K562 (cell line): ENCODE data around the gene BAG2. TPM values are rescaled to one million over a fixed set of nuclear protein-coding genes. Genes with fewer than 3 reads are reported as not detected.

Experiments
- ATAC-seq: fragments of 200-7000 bp; cut with Tn5 transposase; 3 replicates; pipeline ENCODE4 v1.9.1; 2020; ENCODE audit warnings: moderate library complexity
- BruUV-seq: library from RNA; stranded (reverse); fragments of 400-500 nt; replicated peaks from 2 replicates; lab custom pipeline; 2021; lab: Mats Ljungman, UMichigan
- CTCF ChIA-PET: fragments of 300-600 bp; formaldehyde crosslinking; extraction: SDS; loops from one replicate; lab custom pipeline; 2021; ENCODE audit warnings: low intra/inter-chr PET ratio; lab: Yijun Ruan, JAX
- POLR2A ChIA-PET: fragments of 300-600, 350-650 bp; sonication (Branson Sonifier 250); formaldehyde crosslinking; extraction: SDS; loops from one replicate; lab custom pipeline; 2021; ENCODE audit warnings: antibody characterized with exemption, inconsistent platforms; lab: Yijun Ruan, JAX
- DNase-seq, 4 experiments: peaks; one replicate each; pipeline versions ENCODE4 v3.0.0 to v3.0.0-alpha.2; 2011 to 2018; ENCODE audit warnings: low spot score in 3 of 4, mixed read lengths in 3 of 4; ENCODE audit errors: extremely low read depth in 1 of 4
- FAIRE-seq: peaks from 2 replicates; lab custom pipeline; 2011; peaks lifted over from hg19 to GRCh38; lab: Jason Lieb, UNC
- H2AFZ ChIP-seq: 2 replicates; pipeline ENCODE4 v1.6.0; 2011; ENCODE audit warnings: low read depth, low read length, control low read depth, inconsistent platforms
- H3K27ac ChIP-seq: fragments of 200-600 bp; 3 replicates; pipeline ENCODE4 v1.8.0; 2011; ENCODE audit warnings: low read depth, mild to moderate bottlenecking, control low read depth, inconsistent platforms, low read length, moderate library complexity, mixed read lengths; ENCODE audit errors: extremely low read depth
- H3K27me3 ChIP-seq, 2 experiments: fragments of 300-600 bp in 1 of 2; 2 replicates in 1 of 2; 3 replicates in 1 of 2; pipeline versions ENCODE4 v1.6.0 to v1.8.0; 2011; ENCODE audit warnings: inconsistent platforms in 2 of 2, low read length in 2 of 2, mild to moderate bottlenecking in 1 of 2, mixed read lengths in 1 of 2, moderate library complexity in 1 of 2; ENCODE audit not compliant: control insufficient read depth in 2 of 2, insufficient read depth in 2 of 2
- H3K36me3 ChIP-seq: fragments of 300-600 bp; 3 replicates; pipeline ENCODE4 v1.8.0; 2011; ENCODE audit warnings: mild to moderate bottlenecking, low read length, inconsistent platforms; ENCODE audit not compliant: control insufficient read depth, insufficient read depth
- H3K4me1 ChIP-seq, 2 experiments: fragments of 200-600 bp in 1 of 2; replicated peaks in 1 of 2; 2 replicates in 1 of 2; 3 replicates in 1 of 2; pipeline versions ENCODE4 v1.5.1 to v1.8.0; 2011; ENCODE audit warnings: inconsistent platforms in 2 of 2, low read length in 2 of 2, mild to moderate bottlenecking in 1 of 2, mixed read lengths in 1 of 2, moderate library complexity in 1 of 2; ENCODE audit not compliant: control insufficient read depth in 2 of 2, insufficient read depth in 2 of 2
- H3K4me2 ChIP-seq: 2 replicates; pipeline ENCODE4 v1.6.1; 2011; ENCODE audit warnings: low read length, control low read depth, inconsistent platforms, mixed read lengths; ENCODE audit not compliant: insufficient read depth
- H3K4me3 ChIP-seq: fragments of 200-600 bp; sonication (generic), shearing (Covaris generic); 2 replicates; pipeline ENCODE4 v1.5.1; 2016; ENCODE audit warnings: control low read depth, inconsistent platforms
- H3K79me2 ChIP-seq: fragments of 200-600 bp; 3 replicates; pipeline ENCODE4 v1.8.0; 2011; ENCODE audit warnings: low read length, inconsistent platforms; ENCODE audit not compliant: control insufficient read depth, insufficient read depth
- H3K9ac ChIP-seq, 2 experiments: 2 replicates each; pipeline versions ENCODE4 v1.6.0 to v1.6.1; 2011; ENCODE audit warnings: low read depth in 2 of 2, low read length in 2 of 2, control low read depth in 1 of 2, inconsistent platforms in 1 of 2, mild to moderate bottlenecking in 1 of 2, mixed read lengths in 1 of 2; ENCODE audit not compliant: insufficient read depth in 1 of 2
- H3K9me1 ChIP-seq: one replicate; pipeline ENCODE4 v1.6.0; 2011; ENCODE audit warnings: inconsistent platforms, mild to moderate bottlenecking, low read length, moderate library complexity; ENCODE audit not compliant: control insufficient read depth, insufficient read depth
- H3K9me3 ChIP-seq: replicated peaks from 2 replicates; pipeline ENCODE4 v1.5.1; 2011; ENCODE audit warnings: low read depth, low read length, inconsistent platforms; ENCODE audit not compliant: control insufficient read depth, insufficient read depth
- H4K20me1 ChIP-seq: replicated peaks from 2 replicates; pipeline ENCODE4 v1.6.1; 2011; ENCODE audit warnings: low read length, inconsistent platforms, mixed read lengths; ENCODE audit not compliant: control insufficient read depth, insufficient read depth
- ATF1 ChIP-seq, 2 experiments: fragments of 450-650 bp in 1 of 2; IDR thresholded peaks; 2 replicates each; pipeline ENCODE4 v1.6.1; 2016; ENCODE audit warnings: missing compliant biosample characterization in 1 of 2, missing genetic modification characterization in 1 of 2
- CC2D1A ChIP-seq: fragments of 450-650 bp; IDR thresholded peaks from 2 replicates; pipeline ENCODE4 v1.6.1; 2017; ENCODE audit warnings: mild to moderate bottlenecking
- ETS1 ChIP-seq: conservative IDR thresholded peaks from 2 replicates; pipeline ENCODE4 v1.6.1; 2011; ENCODE audit warnings: low read depth, mild to moderate bottlenecking, low read length; ENCODE audit not compliant: control insufficient read depth
- MAZ ChIP-seq, 2 experiments: fragments of 450-650 bp in 1 of 2; sonication (generic) in 1 of 2; formaldehyde crosslinking; IDR thresholded peaks in 1 of 2; conservative IDR thresholded peaks in 1 of 2; 2 replicates each; pipeline versions ENCODE4 v1.4.0 to v1.5.0; 2020; ENCODE audit warnings: mild to moderate bottlenecking in 1 of 2, missing genetic modification reagents in 1 of 2
- MEF2A ChIP-seq: IDR thresholded peaks from 2 replicates; pipeline ENCODE4 v1.6.1; 2011; ENCODE audit warnings: low read depth, mild to moderate bottlenecking, low read length, moderate library complexity; ENCODE audit not compliant: control insufficient read depth
- NR2F6 ChIP-seq: fragments of 450-650 bp; formaldehyde crosslinking; IDR thresholded peaks from 2 replicates; pipeline ENCODE4 v1.4.0; 2020; ENCODE audit warnings: mild to moderate bottlenecking
- PCBP1 ChIP-seq: fragments of 200-400 bp; formaldehyde crosslinking; IDR thresholded peaks from 2 replicates; pipeline ENCODE4 v1.6.1; 2018; ENCODE audit warnings: mild to moderate bottlenecking, low read depth, low read length; ENCODE audit not compliant: poor library complexity, severe bottlenecking
- POLR2B ChIP-seq: fragments of 450-650 bp; IDR thresholded peaks from 2 replicates; pipeline ENCODE4 v1.6.1; 2018; ENCODE audit warnings: low read depth; ENCODE audit not compliant: partially characterized antibody
- SMAD4 ChIP-seq: fragments of 250-450 bp; sonication (Bioruptor Pico); conservative IDR thresholded peaks from 2 replicates; pipeline ENCODE4 v1.8.0; 2021; ENCODE audit warnings: inconsistent platforms, mild to moderate bottlenecking, moderate library complexity
- SRF ChIP-seq, 2 experiments: fragments of 250-450, 450-650 bp in 1 of 2; sonication (Bioruptor Pico) in 1 of 2; sonication (generic) in 1 of 2; formaldehyde crosslinking; IDR thresholded peaks; 2 replicates each; pipeline versions ENCODE4 v1.5.0 to v1.5.1; 2020 to 2022; ENCODE audit warnings: mild to moderate bottlenecking in 1 of 2, missing genetic modification reagents in 1 of 2
- TAL1 ChIP-seq: fragments of 450-650 bp; IDR thresholded peaks from 2 replicates; pipeline ENCODE4 v1.6.1; 2016; ENCODE audit warnings: mild to moderate bottlenecking
- ZNF133 ChIP-seq: fragments of 250-450 bp; sonication (Bioruptor Pico); IDR thresholded peaks from 2 replicates; pipeline ENCODE4 v1.4.0; 2020; ENCODE audit warnings: mild to moderate bottlenecking
- WGBS: fragments of 100-300 bp; shearing (Covaris generic); methylation state at CpG from one replicate; pipeline ENCODE4 v1.1.6; 2016; ENCODE audit warnings: low coverage, mixed read lengths; ENCODE audit not compliant: insufficient coverage; ENCODE audit errors: missing lambda C conversion rate; 5-methylcytosine and 5-hydroxymethylcytosine counted together
- in situ Hi-C: fragments of 300-500 bp; cut with MboI; formaldehyde crosslinking; loops from 4 replicates; pipeline ENCODE4 v1.15.0; 2018; ENCODE audit warnings: inconsistent platforms, mixed read lengths
- intact Hi-C: fragments of 100-400 bp; cut with micrococcal nuclease; formaldehyde crosslinking; loops from 2 replicates; pipeline ENCODE4 v1.14.2; 2022
- polyA plus RNA-seq, 8 experiments: library from polyadenylated mRNA; depleted of rRNA in 4 of 8; stranded (reverse) in 5 of 8; unstranded in 3 of 8; fragments of >200 nt; fragmentation: Nextera tagmentation in 2 of 8; fragmentation: Illumina TruSeq in 1 of 8; extraction: Ambion mirVana in 2 of 8; extraction: Trizol in 1 of 8; gene quantifications; 2 replicates each; pipeline versions ENCODE4 v1.2.1 to v1.2.3, GENCODE V29; 2011 to 2014; ENCODE audit warnings: inconsistent platforms in 1 of 8, missing spikeins in 1 of 8
- total RNA-seq, 7 experiments: library from RNA; depleted of rRNA in 6 of 7; stranded (reverse); fragments of >200 nt in 6 of 7; fragmentation: Illumina TruSeq in 2 of 7; extraction: Trizol in 2 of 7; gene quantifications; 2 replicates each; pipeline versions ENCODE4 v1.2.1 to v1.2.3, GENCODE V29; 2011 to 2021; ENCODE audit warnings: low replicate concordance in 1 of 7
- TF ChIP-seq, protein P1 (sequence below), 2 experiments: IDR thresholded peaks; 2 replicates each; pipeline ENCODE4 v1.6.1; 2011; ENCODE audit warnings: borderline replicate concordance in 1 of 2, control low read depth in 1 of 2, low read depth in 1 of 2, low read length in 1 of 2, mild to moderate bottlenecking in 1 of 2, mixed read lengths in 1 of 2, moderate library complexity in 1 of 2; ENCODE audit not compliant: insufficient read depth in 1 of 2, insufficient read length in 1 of 2, poor library complexity in 1 of 2, severe bottlenecking in 1 of 2; ENCODE audit errors: extremely low read depth in 1 of 2

Gene BAG2
- total and polyA plus RNA-seq, 9 of the 15 experiments (the other 6 are each of a cell fraction or from before 2014, with no cell fraction given), result 12.8 to 20.7 (median 17.6) TPM

DNA sequence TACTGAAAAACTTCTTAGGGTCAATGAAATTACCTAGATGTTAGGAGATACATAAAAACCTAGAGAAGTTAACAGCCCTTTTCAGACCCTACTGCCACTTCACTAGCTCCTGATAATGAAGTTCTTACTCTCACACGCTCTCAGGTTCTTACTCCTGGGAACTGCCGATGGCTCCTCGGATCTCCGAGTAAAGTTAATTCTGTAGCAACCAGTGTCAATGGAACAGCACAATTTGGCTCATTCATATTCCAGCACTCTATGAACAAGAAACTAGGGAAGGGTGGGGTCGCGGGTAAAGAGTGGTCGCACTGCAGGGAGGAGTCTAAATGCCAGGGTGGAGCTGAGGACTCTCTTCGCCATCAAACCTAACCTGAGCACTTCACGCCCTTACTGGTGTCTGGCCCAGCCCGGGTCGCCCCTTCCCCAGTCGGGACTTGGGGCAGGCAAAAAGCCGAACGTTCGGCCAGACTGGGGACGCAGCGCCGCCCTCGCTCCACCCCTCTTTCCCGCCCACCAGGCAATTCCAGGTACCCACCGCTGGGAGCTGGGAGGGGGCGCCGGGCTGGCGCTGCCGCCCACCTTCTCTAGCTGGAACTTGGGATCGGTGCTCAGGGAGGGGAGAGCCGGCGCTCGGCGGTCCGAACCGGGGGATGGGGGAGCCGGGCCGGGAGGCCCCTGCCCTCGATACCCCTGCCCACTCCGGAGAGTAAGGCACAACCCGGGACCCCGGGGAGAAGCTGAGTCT is 49.2 kb downstream of the BAG2 start (continued):
- 0 out of 2 replicates have a peak, but pooled peaks have one; percentile 47 for TF ChIP-seq CC2D1A

- BruUV-seq, result no TSS peak
- FAIRE-seq, result peak; percentile 62
- H4K20me1 ChIP-seq, result no peaks in the 10 kb centered on the region
- peak within 1 kb of the TSS; percentile 77 to 94 for H3K9ac ChIP-seq
- in situ Hi-C loops (no loop called here), intact Hi-C loops (loop anchor here (2.0 kb wide), 1 partner anchor 49 kb away; the partner anchor contains the start of gene BAG2)
- H3K9me3 ChIP-seq, result no peaks in the 10 kb centered on the region
- ChIA-PET POLR2A (interaction anchor here (0.8 to 1.4 kb wide), 8 partner anchors 10 to 204 kb away, joined by 3 to 8 read pairs (median 4); partner anchors contain the start of genes BAG2 and KIAA1586), CTCF (no interaction called here)
- H3K4me3 ChIP-seq, result peak within 1 kb of the TSS; percentile 89
- no peaks in the 10 kb centered on the region for H3K27me3 ChIP-seq
- H3K27ac ChIP-seq, result peak within 1 kb of the TSS; percentile 84
- H3K9me1 ChIP-seq, result no peaks in the 10 kb centered on the region
- WGBS, result 2% methylated on average over 46 of the region's 69 CpGs
- H3K79me2 ChIP-seq, result peaks cover 50% of the 10 kb centered on the region
- H3K4me1 ChIP-seq, result peaks cover 4 to 13% of the 10 kb centered on the region in 2 experiments
- peak; percentile 74 for ATAC-seq
- peak; percentile 91 to 96 (median 95) for DNase-seq
- no peaks in the 10 kb centered on the region for H3K36me3 ChIP-seq
- peak within 1 kb of the TSS; percentile 98 for H2AFZ ChIP-seq
- H3K4me2 ChIP-seq, result peak within 1 kb of the TSS; percentile 97
- peak in 1 of 2 experiments; percentile 18; a peak in 1 of 4 replicates for TF ChIP-seq SRF (CRISPR knock-in tag; IDR thresholded peaks at IDR 0.05)
- peak; percentile 83; the same call in 1 of the 2 replicates for TF ChIP-seq SMAD4 (CRISPR knock-in tag)
- TF ChIP-seq MAZ (CRISPR knock-in tag; conservative IDR thresholded peaks at IDR 0.05 in 1 of 2, IDR thresholded peaks at IDR 0.05 in 1 of 2), result peak; percentile 58 to 70
- TF ChIP-seq PCBP1, result peak; percentile 66
- TF ChIP-seq NR2F6 (CRISPR knock-in tag), result no peak
- TF ChIP-seq, protein P1, sequence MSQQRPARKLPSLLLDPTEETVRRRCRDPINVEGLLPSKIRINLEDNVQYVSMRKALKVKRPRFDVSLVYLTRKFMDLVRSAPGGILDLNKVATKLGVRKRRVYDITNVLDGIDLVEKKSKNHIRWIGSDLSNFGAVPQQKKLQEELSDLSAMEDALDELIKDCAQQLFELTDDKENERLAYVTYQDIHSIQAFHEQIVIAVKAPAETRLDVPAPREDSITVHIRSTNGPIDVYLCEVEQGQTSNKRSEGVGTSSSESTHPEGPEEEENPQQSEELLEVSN (IDR thresholded peaks at IDR 0.05; ENCODE audit: borderline replicate concordance in 1 of 2, extremely low read depth in 1 of 2, insufficient read depth in 1 of 2, insufficient read length in 1 of 2, low read depth in 1 of 2, low read length in 1 of 2, poor library complexity in 1 of 2, severe bottlenecking in 1 of 2), result peak; percentile 23 to 75
- TF ChIP-seq ATF1 (CRISPR knock-in tag; IDR thresholded peaks at IDR 0.05), result no peak
- no peak for TF ChIP-seq ATF1 (tag; IDR thresholded peaks at IDR 0.05)
- TF ChIP-seq MEF2A, result no peak
- no peak for TF ChIP-seq ZNF133 (CRISPR knock-in tag)
- no peak for TF ChIP-seq TAL1
- TF ChIP-seq POLR2B, result peak; percentile 87
- TF ChIP-seq ETS1, result peak; percentile 48
These were observed 50.0 kb downstream of the BAG2 start, which contains the start of gene RAB23 for GRCh38 chr6:57221936-57222742. Gene RAB23, minus strand, starts transcription at chr6:57222307. Its CDS starts 11,927 bp downstream, at chr6:57210380.
